AG09319 (cell line): Measurements from ENCODE around the gene PDE3A.
A peak's percentile ranks its signal among the peaks of the same experiment; 100 is the strongest.

Experiments used
- DNase-seq: peaks from one replicate; pipeline ENCODE4 v3.0.0-alpha.2; 2010; ENCODE audit warnings: low read depth; ENCODE audit errors: extremely low read depth
- TF ChIP-seq, protein P1 (sequence below): IDR thresholded peaks from 2 replicates; pipeline ENCODE4 v1.5.1; 2011; ENCODE audit warnings: low read depth, mild to moderate bottlenecking, inconsistent platforms, low read length, moderate library complexity

The PDE3A gene

DNA sequence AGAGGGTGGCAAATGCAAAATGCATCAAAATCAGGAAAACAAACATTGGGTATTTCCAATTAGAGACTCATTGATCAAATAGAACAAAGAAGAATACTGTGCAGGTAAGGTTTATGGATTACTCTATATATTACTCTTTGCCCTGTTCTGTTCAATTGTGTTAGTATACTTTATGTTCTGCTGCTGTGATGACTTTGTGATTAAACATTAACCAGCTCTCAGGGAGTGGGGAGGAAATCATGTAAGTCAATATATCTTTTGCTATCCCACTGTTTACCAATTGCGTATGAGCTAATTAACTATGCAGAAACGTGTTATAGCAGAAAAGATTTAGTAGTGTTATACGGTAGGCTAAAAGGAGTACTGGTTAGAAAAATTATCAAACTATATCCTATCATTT, 129.4 kb downstream of the PDE3A start:
- TF ChIP-seq, protein P1, sequence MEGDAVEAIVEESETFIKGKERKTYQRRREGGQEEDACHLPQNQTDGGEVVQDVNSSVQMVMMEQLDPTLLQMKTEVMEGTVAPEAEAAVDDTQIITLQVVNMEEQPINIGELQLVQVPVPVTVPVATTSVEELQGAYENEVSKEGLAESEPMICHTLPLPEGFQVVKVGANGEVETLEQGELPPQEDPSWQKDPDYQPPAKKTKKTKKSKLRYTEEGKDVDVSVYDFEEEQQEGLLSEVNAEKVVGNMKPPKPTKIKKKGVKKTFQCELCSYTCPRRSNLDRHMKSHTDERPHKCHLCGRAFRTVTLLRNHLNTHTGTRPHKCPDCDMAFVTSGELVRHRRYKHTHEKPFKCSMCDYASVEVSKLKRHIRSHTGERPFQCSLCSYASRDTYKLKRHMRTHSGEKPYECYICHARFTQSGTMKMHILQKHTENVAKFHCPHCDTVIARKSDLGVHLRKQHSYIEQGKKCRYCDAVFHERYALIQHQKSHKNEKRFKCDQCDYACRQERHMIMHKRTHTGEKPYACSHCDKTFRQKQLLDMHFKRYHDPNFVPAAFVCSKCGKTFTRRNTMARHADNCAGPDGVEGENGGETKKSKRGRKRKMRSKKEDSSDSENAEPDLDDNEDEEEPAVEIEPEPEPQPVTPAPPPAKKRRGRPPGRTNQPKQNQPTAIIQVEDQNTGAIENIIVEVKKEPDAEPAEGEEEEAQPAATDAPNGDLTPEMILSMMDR: no peak
- DNase-seq: no peak

DNA sequence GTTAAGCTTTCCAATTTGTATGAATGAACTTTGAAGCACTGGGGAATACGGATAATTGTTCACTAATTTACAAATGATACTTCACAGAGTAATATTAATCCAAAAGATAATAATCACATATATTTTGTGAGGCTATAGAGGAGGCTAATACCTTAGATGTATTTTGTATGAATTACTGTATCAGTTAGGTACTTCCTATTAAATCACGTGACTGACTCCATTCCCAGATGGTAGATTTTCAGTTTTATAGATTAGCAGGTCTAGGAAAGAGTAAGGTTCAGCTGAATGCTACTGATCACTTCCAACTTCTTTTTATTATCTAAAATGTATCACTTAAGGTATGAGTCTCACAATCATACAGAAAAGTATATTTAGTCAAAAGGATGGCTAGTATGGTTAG, 133.6 kb downstream of the PDE3A start:
- no peak for DNase-seq
- TF ChIP-seq, protein P1: no peak

DNA sequence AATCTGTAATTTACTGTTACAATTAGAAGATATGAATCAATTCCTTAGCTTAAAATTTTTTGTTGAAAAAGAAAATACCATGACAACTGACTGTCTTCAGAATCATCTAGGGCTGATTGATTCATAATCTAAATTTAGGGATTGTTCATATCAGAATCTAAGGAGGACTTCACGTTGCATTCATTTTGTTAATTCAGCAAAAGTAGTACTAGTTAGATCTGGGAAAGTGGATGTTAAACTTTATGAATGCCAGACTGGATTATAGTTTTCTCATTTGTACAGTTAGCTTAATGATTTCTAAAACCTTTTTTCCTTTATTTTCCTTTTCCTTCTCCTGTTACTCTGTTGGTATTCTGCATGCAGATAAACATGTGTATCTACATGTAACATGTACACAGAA, 135.5 kb downstream of the PDE3A start:
- DNase-seq: no peak
- TF ChIP-seq, protein P1: no peak

DNA sequence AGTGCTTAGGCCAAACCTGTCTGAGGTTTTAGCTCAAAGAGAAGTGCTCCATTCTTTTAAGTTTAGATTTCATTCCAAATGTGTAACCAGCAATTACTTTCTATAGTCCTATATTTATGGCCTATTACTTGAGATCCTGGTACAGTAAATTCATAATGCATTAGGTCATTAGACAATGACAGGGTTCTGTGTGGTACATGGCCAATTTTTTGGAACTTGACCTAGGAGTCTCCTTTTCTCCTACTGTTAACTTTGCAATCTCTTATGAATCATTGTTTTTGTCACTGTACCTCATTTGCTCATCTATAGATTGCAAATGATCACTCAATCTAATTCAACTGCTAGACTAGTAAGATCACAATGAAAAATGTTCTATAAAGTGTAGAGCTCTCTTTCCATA, 136.7 kb downstream of the PDE3A start:
- no peak for DNase-seq
- TF ChIP-seq, protein P1: no peak

DNA sequence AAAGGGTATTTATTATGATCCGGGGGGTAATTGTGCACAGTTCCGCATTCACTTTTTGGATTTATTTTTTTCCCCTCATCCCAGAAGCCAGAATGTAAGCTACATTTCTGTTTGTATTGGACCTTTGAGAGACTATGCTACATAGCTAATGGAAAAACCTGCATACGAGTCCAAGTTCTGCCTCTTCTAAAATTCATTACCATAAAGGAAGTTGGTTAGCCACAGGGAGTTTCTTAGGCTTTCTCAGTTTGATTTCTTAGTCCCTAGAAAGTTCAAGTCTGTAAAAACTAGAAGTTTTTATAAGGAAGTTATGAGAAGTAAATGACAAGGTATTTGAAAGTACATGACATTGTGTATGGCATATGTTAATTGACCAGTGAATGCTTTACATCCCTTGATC, 138.7 kb downstream of the PDE3A start:
- TF ChIP-seq, protein P1: no peak

DNA sequence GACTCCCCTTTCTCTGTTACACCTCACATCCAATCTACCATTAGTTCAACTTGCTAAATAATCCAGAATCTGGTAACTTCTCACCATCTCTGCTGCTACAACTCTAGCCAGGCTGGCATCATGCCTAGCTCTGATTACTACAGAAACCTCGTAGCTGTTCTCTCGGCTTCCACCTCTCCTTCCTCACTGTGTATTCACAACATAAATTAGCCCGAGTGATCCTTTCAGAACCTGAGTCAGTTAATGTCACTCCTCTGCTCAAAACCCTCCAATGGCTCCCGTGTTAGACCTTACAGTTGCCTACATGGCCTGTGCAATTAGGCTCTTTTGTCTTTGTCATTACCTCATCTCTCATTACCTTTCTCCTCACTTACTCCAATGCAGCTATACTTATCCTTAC, 139.4 kb downstream of the PDE3A start:
- DNase-seq: no peak
- TF ChIP-seq, protein P1: no peak

More for the DNA sequence above, 138.7 kb downstream of the PDE3A start:
- DNase-seq: no peak

DNA sequence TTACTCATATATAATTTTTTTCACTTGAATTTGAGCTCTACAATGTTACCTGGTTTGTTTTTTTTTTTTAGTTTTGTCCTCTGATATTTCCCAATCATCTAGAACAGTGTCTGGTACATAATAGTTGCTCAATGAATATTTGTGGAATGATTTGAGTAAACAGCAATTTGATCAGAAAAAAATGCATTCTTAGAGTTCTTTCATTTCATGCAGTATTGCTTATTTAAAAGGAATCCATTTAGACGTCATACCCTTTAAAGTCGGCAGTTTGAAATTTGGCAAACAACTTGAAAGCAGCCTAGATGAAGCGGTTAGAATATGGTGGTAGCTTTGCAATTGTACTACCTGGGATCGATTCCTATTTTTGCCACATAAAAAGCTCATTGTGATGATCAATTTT, 140.0 kb downstream of the PDE3A start:
- peak; percentile 19 for DNase-seq
- TF ChIP-seq, protein P1: no peak

DNA sequence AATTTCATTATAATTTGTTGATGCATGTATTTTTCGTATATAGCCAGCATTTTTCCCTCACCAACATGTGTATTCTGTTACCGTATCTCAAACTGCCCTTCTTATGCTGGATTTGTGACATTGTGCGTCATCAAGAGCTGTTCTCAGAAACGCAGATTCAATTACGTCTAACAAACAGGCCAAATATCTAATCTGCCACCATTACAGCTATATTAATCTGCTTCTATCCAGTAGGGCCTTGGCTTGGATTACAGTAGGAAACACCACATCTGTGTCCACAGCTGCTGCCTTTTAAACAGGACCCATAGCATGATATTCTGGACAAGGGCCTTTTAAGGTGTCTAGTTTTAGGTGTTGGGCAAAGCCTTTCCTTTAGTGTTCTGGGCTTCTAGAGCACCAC, 140.6 kb downstream of the PDE3A start:
- no peak for DNase-seq
- TF ChIP-seq, protein P1: no peak
